A549 treated with dexamethasone at 1 μM for 4 hours (cell line): Measurements from ENCODE around the gene AURKB. TPM values are rescaled to one million over a fixed set of nuclear protein-coding genes. Genes with fewer than 3 reads are reported as not detected.

Experiments used
- total RNA-seq: library from RNA; stranded (reverse); fragments of 200-300 nt; extraction: Qiagen RNA extraction; gene quantifications from 5 replicates; pipeline ENCODE4 v1.2.3, GENCODE V29; 2022

The AURKB gene
- 134 to 149 TPM (median 142 TPM) in 5 replicates for total RNA-seq

GRCh38 chr17:8209907-8210760, at the start of gene AURKB:
TSS of gene AURKB (minus strand) at chr17:8210575. CDS start at chr17:8210224, 351 bp downstream.

GRCh38 chr17:8248751-8249607, 38.6 kb upstream of the AURKB start, which contains the start of gene PFAS:
TSS of gene PFAS (plus strand) at chr17:8249289. CDS start at chr17:8253938, 4,649 bp downstream.

GRCh38 chr17:8189711-8190477, 20.5 kb downstream of the AURKB start, which contains the start of gene BORCS6:
TSS of gene BORCS6 (minus strand) at chr17:8190180. CDS start at chr17:8190140, 40 bp downstream.

GRCh38 chr17:8176197-8176940, 34.0 kb downstream of the AURKB start, which contains the start of gene TMEM107:
TSS of gene TMEM107 (minus strand) at chr17:8176380. CDS start at chr17:8176286, 94 bp downstream.

DNA sequence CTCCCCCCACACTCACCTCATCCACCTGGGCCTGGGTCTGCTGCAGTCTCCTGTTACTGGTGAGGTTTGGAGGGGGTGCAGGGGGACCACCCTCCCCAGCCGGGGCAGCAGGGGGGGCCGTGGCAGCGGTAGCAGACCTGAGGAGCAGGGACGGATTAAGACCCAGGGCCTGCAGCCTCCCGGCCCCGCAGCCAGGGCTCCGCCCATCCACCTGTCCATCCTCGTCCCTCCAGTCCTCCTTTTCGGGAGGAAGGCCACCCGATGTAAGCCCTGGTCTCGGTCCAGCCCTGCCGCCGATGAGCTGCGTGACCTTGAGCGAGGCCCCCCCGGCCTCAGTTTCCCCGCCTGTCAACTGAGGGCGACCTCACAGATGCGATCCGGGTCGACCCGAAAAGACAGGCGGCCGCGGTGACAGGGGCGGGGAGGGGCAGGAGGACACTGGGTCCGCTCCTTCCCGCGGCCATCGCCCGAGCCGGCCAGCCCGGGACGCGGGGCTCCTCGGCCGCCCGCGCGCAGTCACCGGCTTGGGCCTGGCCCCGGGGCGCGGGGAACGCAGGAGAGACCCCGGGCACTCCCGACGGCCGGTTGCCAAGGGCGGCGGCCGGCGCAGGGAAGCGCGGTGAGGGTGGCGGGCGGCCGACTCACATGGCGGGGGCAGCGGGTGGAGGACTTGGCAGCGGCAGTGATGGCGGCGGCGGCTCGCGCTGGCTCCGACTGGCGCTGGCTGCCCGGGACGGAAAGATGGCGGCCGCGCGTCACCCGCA, 48.0 kb downstream of the AURKB start, which contains the start of gene VAMP2:
Gene VAMP2 (minus strand): TSS at position 716 of the 764 bp plus-strand sequence. CDS start 69 bp downstream, at position 647.

Other genes with a start within 250 kb of the AURKB start
- 0.18 to 0.78 TPM (median 0.33 TPM) in 5 replicates for gene GUCY2D, start 208.0 kb downstream of the AURKB start, total RNA-seq
- 0.26 to 0.46 TPM (median 0.42 TPM) in 5 replicates for gene ALOX15B, start 171.5 kb downstream of the AURKB start, total RNA-seq
- 1.1 to 1.6 TPM (median 1.3 TPM) in 5 replicates for gene ALOX12B, start 122.9 kb downstream of the AURKB start, total RNA-seq
- gene ALOXE3, start 92.1 kb downstream of the AURKB start, total RNA-seq = 6.0 to 10.3 TPM (median 7.6 TPM) in 5 replicates
- 2.3 to 4.9 TPM (median 3.7 TPM) in 5 replicates for gene HES7, start 86.5 kb downstream of the AURKB start, total RNA-seq
- 42.6 to 58.0 TPM (median 56.0 TPM) in 5 replicates for gene PER1, start 58.2 kb downstream of the AURKB start, total RNA-seq
- 23.6 to 32.3 TPM (median 29.5 TPM) in 5 replicates for gene VAMP2, start 47.6 kb downstream of the AURKB start, total RNA-seq
- 18.5 to 21.4 TPM (median 19.6 TPM) in 5 replicates for gene TMEM107, start 34.2 kb downstream of the AURKB start, total RNA-seq
- gene BORCS6, start 20.4 kb downstream of the AURKB start, total RNA-seq = 6.1 to 8.1 TPM (median 7.6 TPM) in 5 replicates
- 8.5 to 18.3 TPM (median 15.1 TPM) in 5 replicates for gene CTC1, start 37.5 kb upstream of the AURKB start, total RNA-seq
- gene PFAS, start 38.7 kb upstream of the AURKB start, total RNA-seq = 30.9 to 53.2 TPM (median 52.5 TPM) in 5 replicates
- gene RANGRF, start 78.1 kb upstream of the AURKB start, total RNA-seq = 36.2 to 45.0 TPM (median 43.4 TPM) in 5 replicates
- 5.1 to 8.2 TPM (median 7.5 TPM) in 5 replicates for gene SLC25A35, start 84.8 kb upstream of the AURKB start, total RNA-seq
- gene ARHGEF15, start 99.7 kb upstream of the AURKB start, total RNA-seq = not detected in 5 replicates
- not detected in 5 replicates for gene ODF4, start 129.3 kb upstream of the AURKB start, total RNA-seq
- 3,442 to 4,694 TPM (median 3,587 TPM) in 5 replicates for gene RPL26, start 172.6 kb upstream of the AURKB start, total RNA-seq
- not detected in 5 replicates for gene RNF222, start 187.3 kb upstream of the AURKB start, total RNA-seq
- gene NDEL1, start 225.3 kb upstream of the AURKB start, total RNA-seq = 64.5 to 74.7 TPM (median 68.3 TPM) in 5 replicates